Measurements from ENCODE around the gene PIK3R5.

Gene PIK3R5

DNA sequence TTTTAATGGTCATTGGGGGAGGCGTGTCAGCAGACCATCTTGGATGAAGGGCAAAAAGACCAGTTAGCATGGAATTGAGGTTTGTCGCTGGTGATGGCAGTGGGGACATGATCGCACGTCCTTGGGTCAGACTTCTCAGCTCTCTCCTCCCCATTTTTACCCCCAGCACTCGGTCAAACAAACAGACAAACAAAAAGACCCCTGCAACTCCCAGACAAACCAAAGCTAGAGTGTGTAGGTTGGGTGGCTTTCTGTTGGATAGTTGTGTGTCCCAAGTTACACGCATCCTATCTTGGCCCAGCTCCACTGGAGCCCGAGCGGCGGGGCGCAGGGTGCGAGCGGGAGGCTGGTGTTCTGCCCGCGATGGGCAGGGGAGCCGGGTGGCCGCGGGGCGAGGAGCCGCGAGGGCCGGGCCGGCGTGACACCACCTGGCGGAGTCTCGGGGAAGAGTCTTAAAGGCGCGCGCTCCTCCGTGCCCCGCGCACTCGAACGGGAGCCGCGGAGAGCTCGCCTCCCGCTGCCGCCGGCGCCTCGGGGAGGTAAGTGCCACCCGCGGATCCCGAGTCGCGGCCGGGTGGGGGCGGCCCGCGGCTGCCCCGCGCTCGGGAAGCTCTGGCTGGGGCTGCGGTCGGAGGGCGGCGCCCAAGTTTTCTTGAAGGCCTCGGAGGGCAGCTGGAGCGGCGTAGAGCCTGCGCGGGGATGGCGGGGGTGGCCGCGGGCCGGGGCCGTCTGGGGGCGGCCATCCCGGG is 37.3 kb upstream of the PIK3R5 start:
- Histone ChIP-seq H3K79me2 (ENCODE audit: insufficient read depth, low read length) (no peaks in the 10 kb centered on the region), H3K9ac (ENCODE audit: low read depth, low read length) (no peak overlapping the region), H3K36me3 (ENCODE audit: insufficient read depth, low read length) (no peaks in the 10 kb centered on the region), H3K27me3 (ENCODE audit: insufficient read depth, low read length, poor library complexity) (no peaks in the 10 kb centered on the region), H3K4me1 (ENCODE audit: insufficient read depth, low read length) (peaks cover 4% of the 10 kb centered on the region), H3K4me3 (ENCODE audit: low read depth in 1 of 2, low read length in 2 of 2) (no peak overlapping the region), H3K27ac (ENCODE audit: low read length) (no peak overlapping the region), H2AFZ (ENCODE audit: low read depth, low read length) (no peak overlapping the region), H3K9me3 (ENCODE audit: insufficient read depth, low read length, severe bottlenecking) (peaks cover 2% of the 10 kb centered on the region), H4K20me1 (ENCODE audit: insufficient read depth, low read length) (no peaks in the 10 kb centered on the region), H3K4me2 (ENCODE audit: insufficient read depth, low read length) (no peak overlapping the region)
- no peak for ATAC-seq (ENCODE audit: insufficient read depth, low read depth)
- TF ChIP-seq, protein P1, sequence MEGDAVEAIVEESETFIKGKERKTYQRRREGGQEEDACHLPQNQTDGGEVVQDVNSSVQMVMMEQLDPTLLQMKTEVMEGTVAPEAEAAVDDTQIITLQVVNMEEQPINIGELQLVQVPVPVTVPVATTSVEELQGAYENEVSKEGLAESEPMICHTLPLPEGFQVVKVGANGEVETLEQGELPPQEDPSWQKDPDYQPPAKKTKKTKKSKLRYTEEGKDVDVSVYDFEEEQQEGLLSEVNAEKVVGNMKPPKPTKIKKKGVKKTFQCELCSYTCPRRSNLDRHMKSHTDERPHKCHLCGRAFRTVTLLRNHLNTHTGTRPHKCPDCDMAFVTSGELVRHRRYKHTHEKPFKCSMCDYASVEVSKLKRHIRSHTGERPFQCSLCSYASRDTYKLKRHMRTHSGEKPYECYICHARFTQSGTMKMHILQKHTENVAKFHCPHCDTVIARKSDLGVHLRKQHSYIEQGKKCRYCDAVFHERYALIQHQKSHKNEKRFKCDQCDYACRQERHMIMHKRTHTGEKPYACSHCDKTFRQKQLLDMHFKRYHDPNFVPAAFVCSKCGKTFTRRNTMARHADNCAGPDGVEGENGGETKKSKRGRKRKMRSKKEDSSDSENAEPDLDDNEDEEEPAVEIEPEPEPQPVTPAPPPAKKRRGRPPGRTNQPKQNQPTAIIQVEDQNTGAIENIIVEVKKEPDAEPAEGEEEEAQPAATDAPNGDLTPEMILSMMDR (IDR thresholded peaks at IDR 0.05; ENCODE audit: borderline replicate concordance, extremely low read depth, low read length, poor library complexity, severe bottlenecking): no peak
- no peak for TF ChIP-seq EZH2 (IDR thresholded peaks at IDR 0.05; ENCODE audit: borderline replicate concordance, low read depth, low read length, severe bottlenecking)
- DNase-seq: no peak

DNA sequence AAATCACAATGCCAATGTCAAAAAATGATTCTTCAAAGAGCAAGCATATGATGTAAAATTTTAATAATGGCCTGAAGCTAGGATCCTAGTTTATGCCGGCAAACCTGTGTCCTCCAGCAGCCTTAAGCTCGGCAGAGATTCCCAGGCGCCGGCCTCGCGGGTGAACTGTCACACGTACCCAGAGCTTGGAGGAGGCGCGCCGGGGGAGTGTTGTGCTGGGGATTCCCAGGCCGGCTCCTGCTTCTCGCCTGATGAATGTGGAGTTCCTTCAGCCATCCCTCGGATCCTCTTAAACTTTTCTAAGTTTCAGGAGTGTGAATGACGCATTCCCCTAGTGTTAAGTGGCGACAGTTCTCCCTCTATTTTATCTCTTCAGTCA is 36.7 kb upstream of the PIK3R5 start:
- TF ChIP-seq, protein P1 (IDR thresholded peaks at IDR 0.05; ENCODE audit: borderline replicate concordance, extremely low read depth, low read length, poor library complexity, severe bottlenecking): no peak
- no peak for TF ChIP-seq EZH2 (IDR thresholded peaks at IDR 0.05; ENCODE audit: borderline replicate concordance, low read depth, low read length, severe bottlenecking)

DNA sequence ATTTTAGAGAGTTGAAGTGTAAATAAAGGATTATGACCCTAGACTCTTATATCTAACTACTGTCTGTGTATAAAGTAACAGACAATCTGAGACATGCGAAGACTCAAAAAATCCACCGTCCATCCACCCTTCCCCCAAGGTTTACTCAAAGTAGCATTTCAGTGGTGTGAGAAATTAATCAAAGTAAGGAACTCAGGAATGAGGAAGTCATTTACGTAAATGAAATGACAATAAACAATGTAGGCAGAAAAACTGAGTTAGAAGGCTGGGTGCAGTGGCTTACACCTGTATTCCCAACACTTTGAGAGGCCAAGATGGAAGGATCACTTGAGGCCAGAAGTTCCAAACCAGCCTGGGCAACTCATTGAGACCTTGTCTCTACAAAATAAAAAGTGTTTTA is 36.1 kb upstream of the PIK3R5 start:
- no peaks in the 10 kb centered on the region for H3K27me3 ChIP-seq (ENCODE audit: insufficient read depth, low read length, poor library complexity)
- peaks cover 7% of the 10 kb centered on the region for H3K4me1 ChIP-seq (ENCODE audit: insufficient read depth, low read length)
- TF ChIP-seq, protein P1 (IDR thresholded peaks at IDR 0.05; ENCODE audit: borderline replicate concordance, extremely low read depth, low read length, poor library complexity, severe bottlenecking): no peak
- TF ChIP-seq EZH2 (IDR thresholded peaks at IDR 0.05; ENCODE audit: borderline replicate concordance, low read depth, low read length, severe bottlenecking): no peak
- H4K20me1 ChIP-seq (ENCODE audit: insufficient read depth, low read length): no peaks in the 10 kb centered on the region
- no peak overlapping the region for H3K4me2 ChIP-seq (ENCODE audit: insufficient read depth, low read length)
- no peak overlapping the region for H2AFZ ChIP-seq (ENCODE audit: low read depth, low read length)
- no peak for DNase-seq
- no peak overlapping the region for H3K9ac ChIP-seq (ENCODE audit: low read depth, low read length)
- no peaks in the 10 kb centered on the region for H3K36me3 ChIP-seq (ENCODE audit: insufficient read depth, low read length)
- no peak overlapping the region for H3K27ac ChIP-seq (ENCODE audit: low read length)
- no peak for ATAC-seq (ENCODE audit: insufficient read depth, low read depth)
- H3K9me3 ChIP-seq (ENCODE audit: insufficient read depth, low read length, severe bottlenecking): peaks cover 2% of the 10 kb centered on the region
- no peaks in the 10 kb centered on the region for H3K79me2 ChIP-seq (ENCODE audit: insufficient read depth, low read length)
- H3K4me3 ChIP-seq (ENCODE audit: low read depth in 1 of 2, low read length in 2 of 2): no peak overlapping the region

More for the DNA sequence above, 36.7 kb upstream of the PIK3R5 start:
- Histone ChIP-seq H3K9me3 (ENCODE audit: insufficient read depth, low read length, severe bottlenecking) (peaks cover 2% of the 10 kb centered on the region), H3K27me3 (ENCODE audit: insufficient read depth, low read length, poor library complexity) (no peaks in the 10 kb centered on the region), H3K36me3 (ENCODE audit: insufficient read depth, low read length) (no peaks in the 10 kb centered on the region), H3K4me3 (ENCODE audit: low read depth in 1 of 2, low read length in 2 of 2) (no peak overlapping the region), H4K20me1 (ENCODE audit: insufficient read depth, low read length) (no peaks in the 10 kb centered on the region), H3K4me2 (ENCODE audit: insufficient read depth, low read length) (no peak overlapping the region), H3K4me1 (ENCODE audit: insufficient read depth, low read length) (peaks cover 7% of the 10 kb centered on the region), H2AFZ (ENCODE audit: low read depth, low read length) (no peak overlapping the region), H3K79me2 (ENCODE audit: insufficient read depth, low read length) (no peaks in the 10 kb centered on the region), H3K27ac (ENCODE audit: low read length) (no peak overlapping the region), H3K9ac (ENCODE audit: low read depth, low read length) (no peak overlapping the region)
- ATAC-seq (ENCODE audit: insufficient read depth, low read depth): no peak
- no peak for DNase-seq

Data from DND-41 (cell line).